Endothelial cell of umbilical vein (primary cell): ENCODE data around the gene SCPEP1. TPM values are rescaled to one million over a fixed set of nuclear protein-coding genes. Genes with fewer than 3 reads are reported as not detected.

Experiments
- BruUV-seq: library from RNA; stranded (reverse); fragments of 400-500 nt; replicated peaks from 2 replicates; lab custom pipeline; 2021; lab: Mats Ljungman, UMichigan
- CTCF ChIA-PET: fragments of 300-600, 350-600 bp; sonication (Branson Sonifier 250); formaldehyde crosslinking; loops from one replicate; lab custom pipeline; 2021; ENCODE audit warnings: antibody characterized with exemption, inconsistent platforms; lab: Charles Lee
- POLR2A ChIA-PET: fragments of 300-600, 350-600 bp; sonication (Branson Sonifier 250); formaldehyde crosslinking; loops from one replicate; lab custom pipeline; 2021; ENCODE audit warnings: antibody characterized with exemption, inconsistent platforms; lab: Charles Lee
- DNase-seq: peaks from one replicate; pipeline ENCODE4 v3.0.0-alpha.2; 2011; ENCODE audit warnings: low read depth, low spot score
- FAIRE-seq: peaks from 2 replicates; lab custom pipeline; 2011; peaks lifted over from hg19 to GRCh38; lab: Jason Lieb, UNC
- H2AFZ ChIP-seq: 2 replicates; pipeline ENCODE4 v1.6.0; 2012; ENCODE audit warnings: low read depth, low read length, control low read depth, inconsistent platforms
- H3K27ac ChIP-seq: 2 replicates; pipeline ENCODE4 v1.5.1; 2011; ENCODE audit warnings: low read depth, mild to moderate bottlenecking, control low read depth, low read length, moderate library complexity; ENCODE audit not compliant: insufficient read depth
- H3K27me3 ChIP-seq, 2 experiments: 2 replicates each; pipeline versions ENCODE4 v1.6.0 to v1.6.1; 2011; ENCODE audit warnings: low read length in 2 of 2, mixed read lengths in 1 of 2; ENCODE audit not compliant: control insufficient read depth in 2 of 2, insufficient read depth in 2 of 2
- H3K36me3 ChIP-seq, 2 experiments: 2 replicates in 1 of 2; 3 replicates in 1 of 2; pipeline ENCODE4 v1.5.1; 2011; ENCODE audit warnings: low read length in 2 of 2, mild to moderate bottlenecking in 1 of 2, moderate library complexity in 1 of 2; ENCODE audit not compliant: control insufficient read depth in 2 of 2, insufficient read depth in 2 of 2; ENCODE audit errors: extremely low read depth in 1 of 2
- H3K4me1 ChIP-seq: 3 replicates; pipeline ENCODE4 v1.5.1; 2011; ENCODE audit warnings: mild to moderate bottlenecking, low read length; ENCODE audit not compliant: control insufficient read depth, insufficient read depth; ENCODE audit errors: extremely low read depth
- H3K4me2 ChIP-seq: 2 replicates; pipeline ENCODE4 v1.6.1; 2011; ENCODE audit warnings: low read length, control low read depth, mixed read lengths; ENCODE audit not compliant: insufficient read depth
- H3K4me3 ChIP-seq, 3 experiments: fragments of 200-600 bp in 1 of 3; sonication (generic), shearing (Covaris generic) in 1 of 3; replicated peaks in 1 of 3; 2 replicates each; pipeline ENCODE4 v1.5.1; 2011 to 2016; ENCODE audit warnings: control low read depth in 3 of 3, low read length in 3 of 3, mild to moderate bottlenecking in 2 of 3, inconsistent platforms in 1 of 3, low read depth in 1 of 3, moderate library complexity in 1 of 3; ENCODE audit not compliant: insufficient read depth in 1 of 3
- H3K79me2 ChIP-seq: 2 replicates; pipeline ENCODE4 v1.6.0; 2012; ENCODE audit warnings: low read length, inconsistent platforms; ENCODE audit not compliant: control insufficient read depth, insufficient read depth
- H3K9ac ChIP-seq: replicated peaks from 2 replicates; pipeline ENCODE3; 2011; ENCODE audit warnings: low read length, control low read depth; ENCODE audit not compliant: insufficient read depth; ENCODE audit errors: extremely low read depth
- H3K9me1 ChIP-seq: replicated peaks from 3 replicates; pipeline ENCODE4 v1.6.0; 2011; ENCODE audit warnings: mild to moderate bottlenecking, low read length; ENCODE audit not compliant: control insufficient read depth, insufficient read depth; ENCODE audit errors: extremely low read depth
- H3K9me3 ChIP-seq: replicated peaks from 2 replicates; pipeline ENCODE4 v1.5.1; 2012; ENCODE audit warnings: low read length, inconsistent platforms; ENCODE audit not compliant: control insufficient read depth, insufficient read depth
- H4K20me1 ChIP-seq: replicated peaks from 2 replicates; pipeline ENCODE3; 2011; ENCODE audit warnings: mild to moderate bottlenecking, low read length; ENCODE audit not compliant: control insufficient read depth, insufficient read depth; ENCODE audit errors: extremely low read depth
- EZH2 ChIP-seq: IDR thresholded peaks from 2 replicates; pipeline ENCODE4 v1.6.1; 2012; ENCODE audit warnings: borderline replicate concordance, low read depth, mild to moderate bottlenecking, moderate library complexity, low read length, inconsistent platforms; ENCODE audit not compliant: severe bottlenecking
- FOS ChIP-seq: IDR thresholded peaks from 2 replicates; pipeline ENCODE4 v1.6.1; 2011; ENCODE audit warnings: mild to moderate bottlenecking, low read length, moderate library complexity, borderline replicate concordance; ENCODE audit not compliant: insufficient read depth
- GATA2 ChIP-seq: IDR thresholded peaks from 2 replicates; pipeline ENCODE4 v1.7.0; 2011; ENCODE audit warnings: low read depth, mild to moderate bottlenecking, moderate library complexity, mixed read lengths, low read length; ENCODE audit not compliant: insufficient read length, insufficient read depth
- JUN ChIP-seq: IDR thresholded peaks from 2 replicates; pipeline ENCODE4 v1.6.1; 2011; ENCODE audit warnings: borderline replicate concordance, low read depth; ENCODE audit not compliant: insufficient read length, insufficient read depth
- MYC ChIP-seq: IDR thresholded peaks from one replicate; pipeline ENCODE4 v1.6.1; 2011; ENCODE audit warnings: mild to moderate bottlenecking, low read depth, low read length
- POLR2A ChIP-seq: IDR thresholded peaks from 2 replicates; pipeline ENCODE4 v1.6.1; 2012; ENCODE audit warnings: low read depth, mild to moderate bottlenecking, control low read depth, low read length
- POLR2AphosphoS5 ChIP-seq: IDR thresholded peaks from 2 replicates; pipeline ENCODE4 v1.6.1; 2012; ENCODE audit warnings: low read depth, mild to moderate bottlenecking, control low read depth, low read length, moderate library complexity; ENCODE audit not compliant: insufficient read depth
- dilution Hi-C: fragments of 300-500 bp; cut with MboI; formaldehyde crosslinking; loops from one replicate; pipeline ENCODE4 v1.15.0; 2019; ENCODE audit warnings: low sequenced_read_pairs; ENCODE audit not compliant: extremely low pct_ligation_motif_present
- intact Hi-C: fragments of 100-400 bp; cut with micrococcal nuclease; formaldehyde crosslinking; loops from one replicate; pipeline ENCODE4 v1.10.0; 2022
- polyA plus RNA-seq, 4 experiments: library from polyadenylated mRNA; depleted of rRNA in 3 of 4; stranded (reverse) in 3 of 4; unstranded in 1 of 4; fragments of >200 nt; gene quantifications; 2 replicates each; pipeline versions ENCODE4 v1.2.1 to v1.2.3, GENCODE V29; 2011 to 2012; ENCODE audit warnings: missing spikeins in 1 of 4
- total RNA-seq: library from RNA; stranded (reverse); gene quantifications from 2 replicates; pipeline ENCODE4 v1.2.3, GENCODE V29; 2021
- TF ChIP-seq, protein P1 (sequence below), 2 donors: IDR thresholded peaks; 1 replicate in 1 of 2; 2 replicates in 1 of 2; pipeline ENCODE4 v1.5.1; 2011; ENCODE audit warnings: low read length in 2 of 2, mild to moderate bottlenecking in 2 of 2, moderate library complexity in 2 of 2, control low read depth in 1 of 2, inconsistent platforms in 1 of 2, low read depth in 1 of 2; ENCODE audit not compliant: insufficient read depth in 1 of 2; ENCODE audit errors: extremely low read depth in 1 of 2
- TF ChIP-seq, protein P2 (sequence below): IDR thresholded peaks from 2 replicates; pipeline ENCODE4 v1.6.1; 2011; ENCODE audit not compliant: insufficient read depth, insufficient read length

Gene SCPEP1
- total and polyA plus RNA-seq, 2 donors (not counting 3 experiments of a cell fraction or from before 2014, with no cell fraction given), result 38.6 to 43.6 TPM

DNA sequence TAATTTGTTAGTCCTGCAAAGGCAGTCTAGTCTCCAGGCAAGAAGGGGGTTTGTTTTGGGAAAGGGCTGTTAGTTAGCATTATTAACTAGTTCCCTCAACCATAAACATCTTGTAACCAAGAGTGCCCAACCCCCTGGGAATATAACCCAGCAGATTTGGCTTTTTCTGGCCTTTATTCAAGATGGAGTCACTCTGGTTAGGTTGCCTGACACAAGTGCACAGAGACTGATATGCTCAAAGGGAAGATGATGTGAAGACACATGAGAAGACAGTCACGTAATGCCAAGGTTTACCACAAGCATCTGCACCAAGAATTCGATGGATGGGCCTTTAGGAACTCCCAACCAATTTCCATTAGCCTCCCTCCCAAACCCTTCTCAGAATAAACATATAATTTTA is 3.9 kb upstream of the SCPEP1 start:
- ChIA-PET CTCF (no interaction called here), POLR2A (no interaction called here)
- dilution Hi-C loops, result no loop called here

More for the DNA sequence above, 3.9 kb upstream of the SCPEP1 start:
- H3K4me2 ChIP-seq, result no peak overlapping the region
- peaks cover 0 to 4% of the 10 kb centered on the region in 2 experiments for H3K27me3 ChIP-seq
- H3K9me1 ChIP-seq, result no peaks in the 10 kb centered on the region
- no peaks in the 10 kb centered on the region for H3K36me3 ChIP-seq
- no peak overlapping the region for H3K4me3 ChIP-seq
- BruUV-seq, result no TSS peak
- no peaks in the 10 kb centered on the region for H3K79me2 ChIP-seq
- no peaks in the 10 kb centered on the region for H3K9me3 ChIP-seq
- H4K20me1 ChIP-seq, result no peaks in the 10 kb centered on the region
- H3K4me1 ChIP-seq, result peaks cover 13% of the 10 kb centered on the region
- TF ChIP-seq, protein P1, sequence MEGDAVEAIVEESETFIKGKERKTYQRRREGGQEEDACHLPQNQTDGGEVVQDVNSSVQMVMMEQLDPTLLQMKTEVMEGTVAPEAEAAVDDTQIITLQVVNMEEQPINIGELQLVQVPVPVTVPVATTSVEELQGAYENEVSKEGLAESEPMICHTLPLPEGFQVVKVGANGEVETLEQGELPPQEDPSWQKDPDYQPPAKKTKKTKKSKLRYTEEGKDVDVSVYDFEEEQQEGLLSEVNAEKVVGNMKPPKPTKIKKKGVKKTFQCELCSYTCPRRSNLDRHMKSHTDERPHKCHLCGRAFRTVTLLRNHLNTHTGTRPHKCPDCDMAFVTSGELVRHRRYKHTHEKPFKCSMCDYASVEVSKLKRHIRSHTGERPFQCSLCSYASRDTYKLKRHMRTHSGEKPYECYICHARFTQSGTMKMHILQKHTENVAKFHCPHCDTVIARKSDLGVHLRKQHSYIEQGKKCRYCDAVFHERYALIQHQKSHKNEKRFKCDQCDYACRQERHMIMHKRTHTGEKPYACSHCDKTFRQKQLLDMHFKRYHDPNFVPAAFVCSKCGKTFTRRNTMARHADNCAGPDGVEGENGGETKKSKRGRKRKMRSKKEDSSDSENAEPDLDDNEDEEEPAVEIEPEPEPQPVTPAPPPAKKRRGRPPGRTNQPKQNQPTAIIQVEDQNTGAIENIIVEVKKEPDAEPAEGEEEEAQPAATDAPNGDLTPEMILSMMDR (IDR thresholded peaks at IDR 0.05; ENCODE audit: extremely low read depth in 1 of 2, insufficient read depth in 1 of 2, low read depth in 1 of 2, low read length in 2 of 2), result no peak
- no peak for TF ChIP-seq GATA2
- TF ChIP-seq, protein P2, sequence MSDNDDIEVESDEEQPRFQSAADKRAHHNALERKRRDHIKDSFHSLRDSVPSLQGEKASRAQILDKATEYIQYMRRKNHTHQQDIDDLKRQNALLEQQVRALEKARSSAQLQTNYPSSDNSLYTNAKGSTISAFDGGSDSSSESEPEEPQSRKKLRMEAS, result no peak
- TF ChIP-seq EZH2, result no peak
- TF ChIP-seq POLR2AphosphoS5, result no peak
- TF ChIP-seq POLR2A, result no peak
- no peak for TF ChIP-seq JUN
- no peak for TF ChIP-seq FOS
- no peak for TF ChIP-seq MYC
- H3K9ac ChIP-seq, result no peak overlapping the region
- intact Hi-C loops, result no loop called here
- DNase-seq (no peak), FAIRE-seq (no peak)
- no peak overlapping the region for H2AFZ ChIP-seq
- no peak overlapping the region for H3K27ac ChIP-seq
